GM18502 (cell line): ENCODE measurements around the gene ZNRF3.
"Not testable (repeated sequence)": the region's sequence is repeated elsewhere in the genome, so short reads cannot be mapped to it uniquely, and the experiment has no call there.

Experiments
- ATAC-seq: cut with Tn5 transposase; IDR thresholded peaks from one replicate; pipeline ENCODE4 v1.9.1; 2021; ENCODE audit warnings: mild to moderate bottlenecking; ENCODE audit not compliant: unreplicated experiment, poor library complexity

The ZNRF3 gene

DNA sequence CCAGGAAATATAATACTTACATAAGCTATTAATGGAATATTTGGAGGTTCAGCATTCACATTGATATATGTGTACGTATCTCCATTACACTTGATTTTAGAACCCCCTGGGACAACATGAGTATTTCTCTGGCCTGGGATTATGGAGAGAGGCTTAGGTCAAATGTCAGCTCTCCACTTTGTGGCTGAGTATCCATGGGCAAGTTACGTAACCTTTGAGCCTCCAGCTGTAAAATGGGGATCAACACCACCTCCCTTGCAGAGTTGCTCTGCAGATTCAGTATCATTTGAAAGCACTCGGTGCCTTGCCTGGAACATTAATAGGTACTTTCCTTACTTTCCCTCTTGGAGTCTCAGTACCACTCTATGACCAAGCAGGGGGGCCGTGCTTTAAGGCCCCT lies 145.1 kb downstream of the ZNRF3 start:
- no peak for ATAC-seq

- no peak for ATAC-seq
These were observed 146.0 kb downstream of the ZNRF3 start for GRCh38 chr22:29029202-29030000.

- ATAC-seq, result no peak
These were observed 146.7 kb downstream of the ZNRF3 start for GRCh38 chr22:29030016-29030617.

- no peak for ATAC-seq
These were observed 147.3 kb downstream of the ZNRF3 start for GRCh38 chr22:29030618-29031226.

DNA sequence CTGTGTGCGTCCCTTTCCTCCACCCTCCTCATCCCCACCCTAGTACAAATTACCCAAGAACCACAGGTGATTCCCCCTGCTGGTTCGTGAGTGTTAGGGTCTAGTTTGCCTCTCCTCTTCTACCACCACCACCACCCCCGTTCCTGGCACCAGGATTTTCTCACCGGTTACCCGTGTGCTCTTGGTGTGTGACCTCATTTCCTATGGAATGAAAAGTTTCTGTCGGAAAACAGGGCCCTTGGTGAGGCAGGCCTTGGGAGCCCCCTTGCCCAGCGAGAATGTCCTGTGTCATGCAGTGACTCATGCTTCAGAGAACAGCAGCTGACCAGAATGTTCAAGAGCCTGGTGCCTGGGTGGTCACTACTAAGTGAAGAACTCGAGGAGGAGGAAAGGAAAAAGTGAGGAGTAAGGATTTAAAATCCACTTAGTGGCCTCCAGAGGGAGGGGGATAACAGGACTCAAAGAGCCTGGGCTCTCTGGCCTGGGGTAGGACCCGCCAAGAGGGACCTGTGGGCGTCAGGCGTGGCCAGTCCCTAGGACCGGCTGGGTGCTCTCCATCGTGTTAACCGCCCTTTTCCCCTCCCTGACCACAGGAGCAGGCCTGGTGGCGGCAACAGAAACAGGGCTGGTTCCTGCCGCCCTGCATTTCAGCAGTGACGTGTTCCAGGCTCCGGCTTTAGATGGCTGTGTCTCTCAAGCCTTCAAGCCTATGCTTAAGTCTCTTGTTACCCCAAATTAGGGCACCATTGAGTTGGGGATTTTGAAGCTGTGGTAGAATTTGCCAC lies 148.0 kb downstream of the ZNRF3 start:
- no peak for ATAC-seq

DNA sequence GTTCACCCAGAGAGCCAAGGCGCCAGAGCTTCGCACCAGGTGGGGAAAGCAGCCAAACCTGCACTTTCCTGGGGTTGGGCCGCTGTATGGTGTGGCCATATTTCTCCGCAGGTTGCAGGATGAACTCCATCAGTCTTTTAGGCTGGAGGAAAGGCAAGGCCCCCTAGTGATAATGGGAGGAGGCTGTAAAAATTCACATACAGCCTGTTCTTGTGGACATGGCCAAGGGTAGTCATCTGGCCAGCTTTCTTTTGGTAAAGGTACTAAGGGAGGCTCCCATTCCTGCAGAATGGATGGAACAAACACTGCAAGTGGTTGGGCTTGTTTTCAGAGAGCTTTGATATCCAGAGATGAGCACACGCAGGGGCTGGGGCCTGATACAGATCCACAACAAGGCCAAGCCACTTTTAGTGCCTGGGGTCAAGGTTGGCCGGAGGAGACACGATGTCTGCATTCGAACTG lies 148.7 kb downstream of the ZNRF3 start:
- ATAC-seq, result no peak

GRCh38 chr22:29032584-29032983 lies 149.2 kb downstream of the ZNRF3 start:
- ATAC-seq, result no peak

- ATAC-seq, result no peak
These were observed 154.1 kb downstream of the ZNRF3 start for GRCh38 chr22:29037340-29037932.

DNA sequence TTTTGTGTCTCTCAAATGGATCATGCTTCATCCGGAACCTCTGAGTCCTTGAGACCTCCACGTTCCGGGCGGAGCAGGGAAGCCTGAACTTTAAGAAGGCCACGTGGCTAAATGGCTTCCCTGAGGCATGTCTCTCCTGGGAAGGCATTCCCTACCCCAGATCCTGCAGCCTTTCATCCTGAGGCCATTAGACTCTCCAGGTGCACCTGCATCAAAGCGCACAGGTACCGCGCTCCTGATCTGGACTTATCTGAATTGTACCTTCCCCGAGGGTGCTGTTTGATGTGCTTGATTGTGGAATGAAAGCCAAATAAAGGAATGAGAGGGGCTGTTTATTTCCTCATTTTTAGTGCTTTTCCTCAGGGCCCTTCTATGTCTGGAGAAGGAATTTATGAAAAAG lies 155.8 kb downstream of the ZNRF3 start:
- ATAC-seq, result no peak

- ATAC-seq, result not testable (repeated sequence)
These were observed 156.3 kb downstream of the ZNRF3 start for GRCh38 chr22:29039684-29040083.

GRCh38 chr22:29040385-29041275 lies 157.3 kb downstream of the ZNRF3 start:
- no peak for ATAC-seq

- ATAC-seq, result no peak
These were observed 158.0 kb downstream of the ZNRF3 start for GRCh38 chr22:29041408-29041807.

GRCh38 chr22:29043906-29044575 lies 160.7 kb downstream of the ZNRF3 start:
- ATAC-seq, result no peak

DNA sequence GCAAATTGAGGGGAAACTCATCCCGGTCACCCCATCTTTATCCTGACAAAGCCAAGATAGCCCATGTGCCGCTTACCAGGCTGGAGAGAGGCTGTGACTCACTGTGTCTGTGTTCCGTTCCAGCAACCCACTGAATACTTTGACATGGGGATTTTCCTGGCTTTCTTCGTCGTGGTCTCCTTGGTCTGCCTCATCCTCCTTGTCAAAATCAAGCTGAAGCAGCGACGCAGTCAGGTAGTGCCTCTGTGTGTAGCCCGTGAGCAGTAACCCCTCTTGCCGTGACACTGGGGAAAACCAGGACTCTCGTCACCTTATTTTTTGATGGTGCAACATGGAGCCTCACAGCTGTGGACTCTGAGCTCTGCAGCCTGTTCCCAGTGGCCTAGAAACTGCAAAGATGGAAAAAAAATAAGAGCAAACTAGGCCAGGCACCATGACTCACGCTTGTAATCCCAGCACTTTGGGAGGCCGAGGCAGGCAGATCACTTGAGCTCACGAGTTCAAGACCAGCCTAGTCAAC lies 161.3 kb downstream of the ZNRF3 start:
- no peak for ATAC-seq

DNA sequence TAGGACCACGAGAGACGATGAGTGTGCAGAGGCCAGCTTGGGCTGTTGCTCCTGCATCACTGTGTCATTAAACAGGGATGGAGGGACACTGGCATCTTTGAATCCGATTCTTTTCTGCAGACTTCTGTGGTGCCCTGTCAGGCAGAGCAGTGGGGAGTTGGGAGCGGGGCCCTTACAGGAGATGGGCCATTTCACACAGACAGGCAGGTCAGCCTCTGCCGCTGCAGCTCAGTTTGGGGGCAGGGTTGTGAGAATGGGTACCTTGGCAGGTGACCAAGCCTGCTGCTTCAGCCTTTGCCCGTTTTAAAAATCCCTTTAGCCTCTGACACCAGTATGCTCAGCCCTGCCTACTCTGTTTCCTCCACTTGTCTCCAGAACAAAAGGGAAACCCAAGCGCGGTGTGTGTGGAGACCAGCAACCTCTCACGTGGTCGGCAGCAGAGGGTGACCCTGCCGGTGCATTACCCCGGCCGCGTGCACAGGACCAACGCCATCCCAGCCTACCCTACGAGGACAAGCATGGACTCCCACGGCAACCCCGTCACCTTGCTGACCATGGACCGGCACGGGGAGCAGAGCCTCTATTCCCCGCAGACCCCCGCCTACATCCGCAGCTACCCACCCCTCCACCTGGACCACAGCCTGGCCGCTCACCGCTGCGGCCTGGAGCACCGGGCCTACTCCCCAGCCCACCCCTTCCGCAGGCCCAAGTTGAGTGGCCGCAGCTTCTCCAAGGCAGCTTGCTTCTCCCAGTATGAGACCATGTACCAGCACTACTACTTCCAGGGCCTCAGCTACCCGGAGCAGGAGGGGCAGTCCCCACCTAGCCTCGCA lies 165.7 kb downstream of the ZNRF3 start:
- no peak for ATAC-seq

DNA sequence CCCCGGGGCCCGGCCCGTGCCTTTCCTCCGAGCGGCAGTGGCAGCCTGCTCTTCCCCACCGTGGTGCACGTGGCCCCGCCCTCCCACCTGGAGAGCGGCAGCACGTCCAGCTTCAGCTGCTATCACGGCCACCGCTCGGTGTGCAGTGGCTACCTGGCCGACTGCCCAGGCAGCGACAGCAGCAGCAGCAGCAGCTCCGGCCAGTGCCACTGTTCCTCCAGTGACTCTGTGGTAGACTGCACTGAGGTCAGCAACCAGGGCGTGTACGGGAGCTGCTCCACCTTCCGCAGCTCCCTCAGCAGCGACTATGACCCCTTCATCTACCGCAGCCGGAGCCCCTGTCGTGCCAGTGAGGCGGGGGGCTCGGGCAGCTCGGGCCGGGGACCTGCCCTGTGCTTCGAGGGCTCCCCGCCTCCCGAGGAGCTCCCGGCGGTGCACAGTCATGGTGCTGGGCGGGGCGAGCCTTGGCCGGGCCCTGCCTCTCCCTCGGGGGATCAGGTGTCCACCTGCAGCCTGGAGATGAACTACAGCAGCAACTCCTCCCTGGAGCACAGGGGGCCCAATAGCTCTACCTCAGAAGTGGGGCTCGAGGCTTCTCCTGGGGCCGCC lies 166.4 kb downstream of the ZNRF3 start:
- no peak for ATAC-seq

- no peak for ATAC-seq
These were observed 167.1 kb downstream of the ZNRF3 start for GRCh38 chr22:29050457-29050856.
